Osteocyte (in vitro differentiated cells): ENCODE measurements around the gene POLR3E. TPM values are rescaled to one million over a fixed set of nuclear protein-coding genes. Genes with fewer than 3 reads are reported as not detected.

Experiments used
- DNase-seq: peaks from one replicate; pipeline ENCODE4 v3.0.0; 2021; ENCODE audit warnings: mixed read lengths; ENCODE audit not compliant: unreplicated experiment; ENCODE audit errors: extremely low spot score
- H3K27ac Mint-ChIP-seq: one replicate; pipeline ENCODE4 v1.8.0; 2021; ENCODE audit warnings: mild to moderate bottlenecking, mixed read lengths; ENCODE audit not compliant: unreplicated experiment
- H3K27me3 Mint-ChIP-seq: one replicate; pipeline ENCODE4 v1.8.0; 2021; ENCODE audit warnings: mixed read lengths; ENCODE audit not compliant: unreplicated experiment
- H3K36me3 Mint-ChIP-seq: one replicate; pipeline ENCODE4 v1.8.0; 2021; ENCODE audit warnings: mixed read lengths; ENCODE audit not compliant: unreplicated experiment
- H3K4me1 Mint-ChIP-seq: one replicate; pipeline ENCODE4 v1.8.0; 2021; ENCODE audit warnings: mixed read lengths; ENCODE audit not compliant: unreplicated experiment
- H3K4me3 Mint-ChIP-seq: one replicate; pipeline ENCODE4 v1.8.0; 2021; ENCODE audit warnings: mild to moderate bottlenecking, moderate library complexity, mixed read lengths; ENCODE audit not compliant: unreplicated experiment
- H3K9me3 Mint-ChIP-seq: one replicate; pipeline ENCODE4 v1.8.0; 2021; ENCODE audit warnings: mixed read lengths; ENCODE audit not compliant: unreplicated experiment
- total RNA-seq: library from RNA; stranded (reverse); gene quantifications from 2 replicates; pipeline ENCODE4 v1.2.1, GENCODE V29; 2021
- TF ChIP-seq, protein P1 (sequence below): fragments of 200-600 bp; sonication (generic); IDR thresholded peaks from 2 replicates; pipeline ENCODE4 v1.5.0; 2021; ENCODE audit warnings: antibody characterized with exemption, mild to moderate bottlenecking, moderate library complexity

POLR3E gene
- total RNA-seq, 1 donor from 2014 or later, result 34.4 TPM

GRCh38 chr16:22375117-22375962, 78.1 kb downstream of the POLR3E start:
- peak overlapping the region; percentile 85 for H3K27ac Mint-ChIP-seq
- no peaks in the 10 kb centered on the region for H3K36me3 Mint-ChIP-seq
- peaks cover 40% of the 10 kb centered on the region for H3K4me1 Mint-ChIP-seq
- H3K4me3 Mint-ChIP-seq, result peak overlapping the region; percentile 93
- H3K27me3 Mint-ChIP-seq, result no peaks in the 10 kb centered on the region
- TF ChIP-seq, protein P1, sequence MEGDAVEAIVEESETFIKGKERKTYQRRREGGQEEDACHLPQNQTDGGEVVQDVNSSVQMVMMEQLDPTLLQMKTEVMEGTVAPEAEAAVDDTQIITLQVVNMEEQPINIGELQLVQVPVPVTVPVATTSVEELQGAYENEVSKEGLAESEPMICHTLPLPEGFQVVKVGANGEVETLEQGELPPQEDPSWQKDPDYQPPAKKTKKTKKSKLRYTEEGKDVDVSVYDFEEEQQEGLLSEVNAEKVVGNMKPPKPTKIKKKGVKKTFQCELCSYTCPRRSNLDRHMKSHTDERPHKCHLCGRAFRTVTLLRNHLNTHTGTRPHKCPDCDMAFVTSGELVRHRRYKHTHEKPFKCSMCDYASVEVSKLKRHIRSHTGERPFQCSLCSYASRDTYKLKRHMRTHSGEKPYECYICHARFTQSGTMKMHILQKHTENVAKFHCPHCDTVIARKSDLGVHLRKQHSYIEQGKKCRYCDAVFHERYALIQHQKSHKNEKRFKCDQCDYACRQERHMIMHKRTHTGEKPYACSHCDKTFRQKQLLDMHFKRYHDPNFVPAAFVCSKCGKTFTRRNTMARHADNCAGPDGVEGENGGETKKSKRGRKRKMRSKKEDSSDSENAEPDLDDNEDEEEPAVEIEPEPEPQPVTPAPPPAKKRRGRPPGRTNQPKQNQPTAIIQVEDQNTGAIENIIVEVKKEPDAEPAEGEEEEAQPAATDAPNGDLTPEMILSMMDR, result no peak
- DNase-seq, result no peak
- H3K9me3 Mint-ChIP-seq, result no peaks in the 10 kb centered on the region

GRCh38 chr16:22375963-22376640, 78.9 kb downstream of the POLR3E start:
- Mint-ChIP-seq H3K27ac (no peak overlapping the region), H3K4me1 (peaks cover 34% of the 10 kb centered on the region), H3K27me3 (no peaks in the 10 kb centered on the region), H3K9me3 (no peaks in the 10 kb centered on the region), H3K36me3 (no peaks in the 10 kb centered on the region), H3K4me3 (no peak overlapping the region)
- TF ChIP-seq, protein P1, result no peak
- DNase-seq, result no peak

GRCh38 chr16:22379656-22380055, 82.4 kb downstream of the POLR3E start:
- no peak for DNase-seq
- no peaks in the 10 kb centered on the region for H3K27me3 Mint-ChIP-seq
- H3K27ac Mint-ChIP-seq, result no peak overlapping the region
- peaks cover 8% of the 10 kb centered on the region for H3K4me1 Mint-ChIP-seq
- H3K36me3 Mint-ChIP-seq, result no peaks in the 10 kb centered on the region
- TF ChIP-seq, protein P1, result no peak
- H3K9me3 Mint-ChIP-seq, result no peaks in the 10 kb centered on the region
- H3K4me3 Mint-ChIP-seq, result no peak overlapping the region

GRCh38 chr16:22380529-22380928, 83.3 kb downstream of the POLR3E start:
- H3K4me1 Mint-ChIP-seq, result peaks cover 3% of the 10 kb centered on the region
- no peak for DNase-seq
- H3K4me3 Mint-ChIP-seq, result no peak overlapping the region
- TF ChIP-seq, protein P1, result no peak
- H3K9me3 Mint-ChIP-seq, result no peaks in the 10 kb centered on the region
- H3K27ac Mint-ChIP-seq, result no peak overlapping the region
- no peaks in the 10 kb centered on the region for H3K27me3 Mint-ChIP-seq
- no peaks in the 10 kb centered on the region for H3K36me3 Mint-ChIP-seq

GRCh38 chr16:22381392-22381791, 84.2 kb downstream of the POLR3E start:
- TF ChIP-seq, protein P1, result no peak
- no peak for DNase-seq

More at GRCh38 chr16:22381392-22381791, 84.2 kb downstream of the POLR3E start:
- H3K27ac Mint-ChIP-seq, result no peak overlapping the region
- H3K27me3 Mint-ChIP-seq, result no peaks in the 10 kb centered on the region
- peaks cover 3% of the 10 kb centered on the region for H3K4me1 Mint-ChIP-seq
- no peaks in the 10 kb centered on the region for H3K9me3 Mint-ChIP-seq
- no peak overlapping the region for H3K4me3 Mint-ChIP-seq
- no peaks in the 10 kb centered on the region for H3K36me3 Mint-ChIP-seq
